H1 (cell line): ENCODE results near the gene SHC1. TPM values are rescaled to one million over a fixed set of nuclear protein-coding genes. Genes with fewer than 3 reads are reported as not detected.

Experiments used
- ATF2 ChIP-seq: IDR thresholded peaks from 2 replicates; pipeline ENCODE4 v1.6.1; 2012; ENCODE audit warnings: low read length, inconsistent platforms
- BACH1 ChIP-seq: IDR thresholded peaks from 2 replicates; pipeline ENCODE4 v1.6.1; 2012; ENCODE audit warnings: low read length, improper control_type of control experiment
- CEBPB ChIP-seq: IDR thresholded peaks from 2 replicates; pipeline ENCODE4 v1.6.1; 2012; ENCODE audit warnings: low read depth, low read length
- CHD2 ChIP-seq: IDR thresholded peaks from 2 replicates; pipeline ENCODE4 v1.6.1; 2012; ENCODE audit warnings: low read length, improper control_type of control experiment
- CHD7 ChIP-seq: fragments of 300-600 bp; sonication (generic); IDR thresholded peaks from 2 replicates; pipeline ENCODE4 v1.7.1; 2012; ENCODE audit warnings: low read length, moderate library complexity, mild to moderate bottlenecking, inconsistent platforms; ENCODE audit not compliant: insufficient replicate concordance
- E2F6 ChIP-seq: IDR thresholded peaks from 2 replicates; pipeline ENCODE4 v1.6.1; 2012; ENCODE audit warnings: inconsistent platforms
- JUN ChIP-seq: IDR thresholded peaks from 2 replicates; pipeline ENCODE4 v1.6.1; 2011; ENCODE audit warnings: low read depth, mild to moderate bottlenecking, improper control_type of control experiment, low read length
- SRF ChIP-seq: IDR thresholded peaks from 2 replicates; pipeline ENCODE4 v1.6.1; 2011; ENCODE audit warnings: mild to moderate bottlenecking, low read depth, low read length, moderate library complexity
- TEAD4 ChIP-seq: IDR thresholded peaks from 2 replicates; pipeline ENCODE4 v1.6.1; 2012; ENCODE audit warnings: low read depth, low read length, inconsistent platforms, mixed read lengths
- polyA plus RNA-seq, 7 experiments: library from polyadenylated mRNA; depleted of rRNA in 3 of 7; stranded (reverse) in 5 of 7; unstranded in 2 of 7; fragments of >200 nt in 5 of 7; fragments of 200-250 nt in 2 of 7; gene quantifications; 1 replicate in 5 of 7; 2 replicates in 1 of 7; 4 replicates in 1 of 7; pipeline versions ENCODE4 v1.2.1 to v1.2.3, GENCODE V29; 2011 to 2013; ENCODE audit warnings: missing spikeins in 2 of 7, mixed read lengths in 2 of 7
- total RNA-seq: library from RNA; stranded (reverse); fragmentation: NEBNext Ultra II Directional; extraction: Animal tissue kit (Norgen Biotek cat#: 25700); gene quantifications from 2 replicates; pipeline ENCODE4 v1.2.1, GENCODE V29; 2021

The SHC1 gene
- total and polyA plus RNA-seq, 2 of the 8 experiments (the other 6 are each of a cell fraction or from before 2014, with no cell fraction given), result 177 to 212 TPM

- TF ChIP-seq CHD7, result no peak
- TF ChIP-seq ATF2, result peak; percentile 10; the same call in 1 of the 2 replicates
- no peak for TF ChIP-seq JUN
- TF ChIP-seq CHD2, result no peak
- no peak for TF ChIP-seq SRF
- TF ChIP-seq E2F6, result no peak
- no peak for TF ChIP-seq TEAD4
- TF ChIP-seq CEBPB, result no peak
- TF ChIP-seq BACH1, result peak; percentile 82
These were observed at the start of gene SHC1 (continued) for GRCh38 chr1:154970631-154971340.
